ENCODE results near the gene NEUROG2.
"Not testable (repeated sequence)": the region's sequence is repeated elsewhere in the genome, so short reads cannot be mapped to it uniquely, and the experiment has no call there.

Gene NEUROG2

DNA sequence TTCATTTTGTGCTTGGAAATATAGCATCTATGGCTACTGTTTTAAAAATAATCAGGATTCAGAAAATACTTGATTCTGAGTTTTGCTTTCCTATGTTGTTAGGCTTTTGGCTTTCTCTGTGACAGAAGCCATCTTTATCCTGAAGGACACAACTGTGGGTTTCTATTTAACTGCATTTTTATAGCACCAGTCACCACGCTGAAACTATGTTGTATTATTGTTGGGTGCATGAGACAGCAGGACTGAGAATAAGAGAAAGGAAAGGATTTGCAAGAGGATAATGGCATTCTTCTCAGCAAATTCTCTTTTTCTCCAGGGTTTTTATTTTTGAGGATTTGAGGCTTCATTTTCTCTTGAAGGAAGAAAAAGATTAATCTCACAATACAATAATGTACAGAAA, 10.1 kb upstream of the NEUROG2 start:
- no peak for TF ChIP-seq ZFX (IDR thresholded peaks at IDR 0.05)
- TF ChIP-seq, protein P1, sequence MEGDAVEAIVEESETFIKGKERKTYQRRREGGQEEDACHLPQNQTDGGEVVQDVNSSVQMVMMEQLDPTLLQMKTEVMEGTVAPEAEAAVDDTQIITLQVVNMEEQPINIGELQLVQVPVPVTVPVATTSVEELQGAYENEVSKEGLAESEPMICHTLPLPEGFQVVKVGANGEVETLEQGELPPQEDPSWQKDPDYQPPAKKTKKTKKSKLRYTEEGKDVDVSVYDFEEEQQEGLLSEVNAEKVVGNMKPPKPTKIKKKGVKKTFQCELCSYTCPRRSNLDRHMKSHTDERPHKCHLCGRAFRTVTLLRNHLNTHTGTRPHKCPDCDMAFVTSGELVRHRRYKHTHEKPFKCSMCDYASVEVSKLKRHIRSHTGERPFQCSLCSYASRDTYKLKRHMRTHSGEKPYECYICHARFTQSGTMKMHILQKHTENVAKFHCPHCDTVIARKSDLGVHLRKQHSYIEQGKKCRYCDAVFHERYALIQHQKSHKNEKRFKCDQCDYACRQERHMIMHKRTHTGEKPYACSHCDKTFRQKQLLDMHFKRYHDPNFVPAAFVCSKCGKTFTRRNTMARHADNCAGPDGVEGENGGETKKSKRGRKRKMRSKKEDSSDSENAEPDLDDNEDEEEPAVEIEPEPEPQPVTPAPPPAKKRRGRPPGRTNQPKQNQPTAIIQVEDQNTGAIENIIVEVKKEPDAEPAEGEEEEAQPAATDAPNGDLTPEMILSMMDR (conservative IDR thresholded peaks at IDR 0.05), result no peak
- no peak overlapping the region for H3K27ac ChIP-seq

GRCh38 chr4:112523764-112524505, 8.0 kb upstream of the NEUROG2 start:
- TF ChIP-seq ZFX (IDR thresholded peaks at IDR 0.05), result no peak
- TF ChIP-seq, protein P1 (conservative IDR thresholded peaks at IDR 0.05), result peak; percentile 94
- H3K27ac ChIP-seq, result no peak overlapping the region

DNA sequence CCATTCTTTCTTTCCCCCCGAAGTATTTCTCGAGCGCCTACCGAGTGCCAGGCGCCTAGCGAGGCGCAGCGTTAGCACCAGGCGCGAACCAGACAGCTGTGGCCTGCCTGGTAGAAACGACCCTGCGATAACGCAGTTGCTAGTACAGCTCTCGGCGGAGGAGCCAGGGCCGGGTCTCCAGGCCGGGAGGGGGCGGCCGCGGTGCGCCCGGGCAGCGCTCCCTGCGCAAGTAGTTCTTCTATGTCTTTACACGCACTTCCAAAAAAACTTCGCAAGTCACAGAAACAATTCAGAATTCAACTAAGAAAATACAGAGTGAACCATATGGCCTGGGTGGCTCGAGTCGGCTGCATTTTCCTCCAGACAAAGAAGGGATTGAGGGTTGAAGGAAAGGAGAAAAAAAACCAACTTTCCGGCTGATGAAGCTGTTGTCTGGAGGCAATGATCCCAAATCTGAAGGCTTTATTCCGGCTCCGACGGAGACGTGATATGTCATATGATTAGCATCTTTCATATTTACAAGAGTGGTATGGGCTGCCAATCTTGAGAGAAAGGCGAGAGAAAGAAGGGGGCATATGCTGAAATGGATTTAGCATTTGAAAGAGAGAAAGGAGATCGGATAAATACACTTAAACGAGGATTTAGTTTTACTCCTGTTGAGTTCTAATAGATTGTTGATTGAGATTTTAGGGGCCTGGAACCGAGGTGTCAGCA, 7.2 kb upstream of the NEUROG2 start:
- no peak for TF ChIP-seq ZFX (IDR thresholded peaks at IDR 0.05)
- TF ChIP-seq, protein P1 (conservative IDR thresholded peaks at IDR 0.05), result no peak
- H3K27ac ChIP-seq, result no peak overlapping the region

GRCh38 chr4:112522431-112522830, 6.5 kb upstream of the NEUROG2 start:
- not testable (repeated sequence) for H3K27ac ChIP-seq

DNA sequence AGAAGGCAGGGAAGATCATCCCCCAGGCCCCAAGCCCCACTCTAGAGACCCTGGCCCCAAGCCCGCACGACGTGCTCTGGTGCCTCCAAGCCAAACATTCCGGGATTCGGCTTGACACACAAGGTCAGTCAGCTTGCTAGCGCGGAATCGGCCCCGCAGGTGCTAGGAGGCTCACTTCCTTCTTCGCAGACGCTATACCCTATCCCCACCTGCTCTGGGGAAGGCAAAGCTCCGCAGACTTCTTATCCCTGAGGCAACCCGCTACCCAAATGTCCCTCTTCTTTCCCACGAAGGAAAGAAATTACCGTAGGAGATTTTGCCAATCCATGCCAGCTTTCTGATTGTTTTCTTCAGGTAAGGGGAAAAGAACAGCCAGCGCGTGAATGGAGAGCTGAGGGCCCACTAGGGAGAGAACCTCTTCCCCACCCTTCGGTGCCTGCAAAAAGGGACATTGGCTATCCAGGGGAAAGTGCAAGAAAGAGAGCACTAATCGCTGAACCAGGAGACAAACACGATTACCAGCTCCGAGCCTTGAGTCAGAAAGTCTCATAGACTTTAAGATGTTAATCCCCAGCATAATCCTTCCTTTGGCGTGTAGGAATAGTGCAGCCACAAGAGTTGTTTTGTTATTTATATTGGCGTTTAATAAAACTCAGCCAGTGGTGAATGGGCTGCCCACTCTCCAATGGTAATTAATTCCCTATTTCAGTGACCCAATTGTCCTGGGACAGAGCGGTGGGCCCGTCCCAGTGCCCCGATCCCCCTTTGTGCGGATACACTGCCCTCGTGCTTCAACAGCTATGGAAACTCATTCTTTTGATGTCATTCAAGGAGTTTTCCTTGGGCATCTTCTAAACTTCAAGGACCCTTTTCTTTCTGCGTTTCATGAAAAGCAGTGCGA, 5.4 kb upstream of the NEUROG2 start:
- H3K27ac ChIP-seq, result no peak overlapping the region
- no peak for TF ChIP-seq ZFX (IDR thresholded peaks at IDR 0.05)
- TF ChIP-seq, protein P1 (conservative IDR thresholded peaks at IDR 0.05), result no peak

DNA sequence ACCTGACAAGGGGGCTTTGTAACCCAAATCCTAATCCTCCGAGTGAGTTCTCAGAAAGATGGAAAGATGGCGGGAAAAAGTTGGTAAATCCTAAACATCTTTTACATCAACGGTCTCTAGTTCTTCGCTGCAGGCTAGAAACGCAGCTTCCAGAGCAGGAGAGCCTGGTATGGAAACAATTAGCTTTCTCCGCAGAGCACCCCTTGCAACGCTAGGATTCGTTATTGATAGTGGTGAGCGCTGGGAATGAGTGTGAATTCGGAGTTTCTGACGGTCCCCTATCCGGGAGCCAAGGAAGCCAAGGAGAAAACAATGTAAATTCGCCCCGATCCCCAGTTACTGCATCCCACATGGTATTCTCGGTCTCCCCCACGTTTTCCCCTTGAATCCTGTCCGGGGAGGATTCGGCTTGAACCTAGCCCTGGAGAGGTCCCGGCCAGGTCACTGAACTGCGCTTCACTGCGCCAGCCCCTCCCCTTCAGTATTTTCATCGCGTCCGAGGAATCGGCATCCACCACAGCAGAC, 4.7 kb upstream of the NEUROG2 start:
- H3K27ac ChIP-seq, result no peak overlapping the region
- TF ChIP-seq ZFX (IDR thresholded peaks at IDR 0.05), result no peak
- TF ChIP-seq, protein P1 (conservative IDR thresholded peaks at IDR 0.05), result no peak

GRCh38 chr4:112519689-112520597, 4.0 kb upstream of the NEUROG2 start:
- no peak overlapping the region for H3K27ac ChIP-seq
- no peak for TF ChIP-seq ZFX (IDR thresholded peaks at IDR 0.05)
- TF ChIP-seq, protein P1 (conservative IDR thresholded peaks at IDR 0.05), result no peak
